Calu3 (cell line): ENCODE data around the gene DHFR2. TPM values are rescaled to one million over a fixed set of nuclear protein-coding genes. Genes with fewer than 3 reads are reported as not detected.
A peak's percentile ranks its signal among the peaks of the same experiment; 100 is the strongest.

Experiments
- BruUV-seq: library from RNA; stranded (reverse); fragments of 400-500 nt; replicated peaks from 2 replicates; lab custom pipeline; 2021; lab: Mats Ljungman, UMichigan
- CTCF ChIA-PET: fragments of 300-600 bp; sonication (Branson Sonifier 250); formaldehyde crosslinking; loops from one replicate; lab custom pipeline; 2022; ENCODE audit warnings: antibody characterized with exemption; lab: Charles Lee
- DNase-seq: peaks from one replicate; pipeline ENCODE4 v3.0.0; 2022
- H3K27ac Mint-ChIP-seq: one replicate; pipeline ENCODE4 v1.8.0; 2022; ENCODE audit warnings: mixed read lengths; ENCODE audit not compliant: unreplicated experiment
- H3K27me3 Mint-ChIP-seq: one replicate; pipeline ENCODE4 v1.8.0; 2022; ENCODE audit warnings: mixed read lengths; ENCODE audit not compliant: unreplicated experiment
- H3K36me3 Mint-ChIP-seq: one replicate; pipeline ENCODE4 v1.8.0; 2022; ENCODE audit warnings: mild to moderate bottlenecking, moderate library complexity, mixed read lengths; ENCODE audit not compliant: insufficient read depth, unreplicated experiment
- H3K4me1 Mint-ChIP-seq: one replicate; pipeline ENCODE4 v1.8.0; 2022; ENCODE audit warnings: mild to moderate bottlenecking, low read depth, mixed read lengths; ENCODE audit not compliant: unreplicated experiment
- H3K4me3 Mint-ChIP-seq: one replicate; pipeline ENCODE4 v1.8.0; 2022; ENCODE audit warnings: mild to moderate bottlenecking, low read depth, moderate library complexity, mixed read lengths; ENCODE audit not compliant: unreplicated experiment
- H3K9me3 Mint-ChIP-seq: one replicate; pipeline ENCODE4 v1.8.0; 2022; ENCODE audit warnings: low read depth, mixed read lengths; ENCODE audit not compliant: unreplicated experiment
- intact Hi-C: fragments of 100-400 bp; cut with micrococcal nuclease; formaldehyde crosslinking; loops from one replicate; pipeline ENCODE4 v1.10.0; 2022; ENCODE audit not compliant: unreplicated experiment
- total RNA-seq: library from RNA; stranded (reverse); gene quantifications from 2 replicates; pipeline ENCODE4 v1.2.3, GENCODE V29; 2022
- TF ChIP-seq, protein P1 (sequence below): fragments of 200-600 bp; IDR thresholded peaks from one replicate; pipeline ENCODE4 v1.8.0; 2022; ENCODE audit warnings: antibody characterized with exemption; ENCODE audit not compliant: unreplicated experiment

DHFR2 gene
- total RNA-seq, 1 experiment from 2014 or later, result 5.4 TPM

DNA sequence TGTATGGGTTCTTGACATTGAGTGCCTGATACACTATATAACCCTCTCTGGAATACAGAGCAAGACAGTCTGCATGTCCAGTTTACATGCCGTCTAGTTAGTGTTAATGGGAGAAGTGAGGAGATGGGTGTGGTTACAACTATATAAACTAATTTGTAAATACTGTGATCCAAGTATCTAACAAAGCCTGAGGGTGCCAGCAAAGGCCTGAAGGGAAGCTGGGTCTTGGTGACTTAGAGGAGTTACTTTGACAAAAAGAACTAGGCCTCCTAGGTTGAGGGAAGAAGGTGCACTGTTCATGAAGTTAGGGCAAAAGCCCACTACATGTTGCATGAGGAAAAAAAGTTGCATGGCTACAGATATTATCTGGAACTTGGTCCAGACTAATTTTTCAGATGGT is 2.4 kb upstream of the DHFR2 start:
- DNase-seq, result no peak
- Mint-ChIP-seq H3K36me3 (peaks cover 24% of the 10 kb centered on the region), H3K9me3 (peaks cover 4% of the 10 kb centered on the region), H3K27ac (no peak overlapping the region), H3K4me1 (peaks cover 17% of the 10 kb centered on the region), H3K4me3 (no peak overlapping the region), H3K27me3 (no peaks in the 10 kb centered on the region)
- intact Hi-C loops, result loop anchor here (2.0 kb wide), 1 partner anchor 222 kb away; no protein-coding TSS in a partner anchor
- CTCF ChIA-PET, result no interaction called here
- TF ChIP-seq, protein P1, sequence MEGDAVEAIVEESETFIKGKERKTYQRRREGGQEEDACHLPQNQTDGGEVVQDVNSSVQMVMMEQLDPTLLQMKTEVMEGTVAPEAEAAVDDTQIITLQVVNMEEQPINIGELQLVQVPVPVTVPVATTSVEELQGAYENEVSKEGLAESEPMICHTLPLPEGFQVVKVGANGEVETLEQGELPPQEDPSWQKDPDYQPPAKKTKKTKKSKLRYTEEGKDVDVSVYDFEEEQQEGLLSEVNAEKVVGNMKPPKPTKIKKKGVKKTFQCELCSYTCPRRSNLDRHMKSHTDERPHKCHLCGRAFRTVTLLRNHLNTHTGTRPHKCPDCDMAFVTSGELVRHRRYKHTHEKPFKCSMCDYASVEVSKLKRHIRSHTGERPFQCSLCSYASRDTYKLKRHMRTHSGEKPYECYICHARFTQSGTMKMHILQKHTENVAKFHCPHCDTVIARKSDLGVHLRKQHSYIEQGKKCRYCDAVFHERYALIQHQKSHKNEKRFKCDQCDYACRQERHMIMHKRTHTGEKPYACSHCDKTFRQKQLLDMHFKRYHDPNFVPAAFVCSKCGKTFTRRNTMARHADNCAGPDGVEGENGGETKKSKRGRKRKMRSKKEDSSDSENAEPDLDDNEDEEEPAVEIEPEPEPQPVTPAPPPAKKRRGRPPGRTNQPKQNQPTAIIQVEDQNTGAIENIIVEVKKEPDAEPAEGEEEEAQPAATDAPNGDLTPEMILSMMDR, result no peak
- BruUV-seq, result no TSS peak

DNA sequence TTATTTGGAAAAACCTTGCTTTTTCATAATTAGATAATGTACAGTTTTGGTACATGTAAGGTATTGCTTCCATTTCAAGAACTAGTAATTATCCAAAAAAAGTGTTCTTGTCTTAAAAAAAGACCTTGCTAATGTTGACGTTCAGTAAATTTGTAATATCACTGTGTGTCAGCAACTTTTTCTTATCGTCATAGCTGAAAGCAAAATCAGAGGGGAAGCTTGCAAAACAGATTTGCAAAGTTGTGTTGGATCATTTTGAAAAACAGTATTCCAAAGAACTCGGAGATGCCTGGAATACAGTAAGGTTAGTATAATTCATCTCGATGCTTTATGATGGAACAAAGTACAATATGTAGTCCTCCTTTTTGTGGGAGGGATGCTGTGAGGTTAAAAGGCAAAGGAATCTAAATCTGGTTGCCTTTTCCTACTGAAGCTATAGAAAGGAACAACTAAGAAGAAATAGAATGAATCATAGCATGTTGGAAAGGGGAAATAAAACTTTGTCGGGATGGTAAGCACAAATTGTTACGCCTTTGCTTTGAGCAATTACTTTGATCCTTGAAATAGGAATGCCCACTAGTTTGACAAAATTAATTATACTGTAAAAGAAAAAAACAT is 1.6 kb upstream of the DHFR2 start:
- peaks cover 4% of the 10 kb centered on the region for H3K9me3 Mint-ChIP-seq

DNA sequence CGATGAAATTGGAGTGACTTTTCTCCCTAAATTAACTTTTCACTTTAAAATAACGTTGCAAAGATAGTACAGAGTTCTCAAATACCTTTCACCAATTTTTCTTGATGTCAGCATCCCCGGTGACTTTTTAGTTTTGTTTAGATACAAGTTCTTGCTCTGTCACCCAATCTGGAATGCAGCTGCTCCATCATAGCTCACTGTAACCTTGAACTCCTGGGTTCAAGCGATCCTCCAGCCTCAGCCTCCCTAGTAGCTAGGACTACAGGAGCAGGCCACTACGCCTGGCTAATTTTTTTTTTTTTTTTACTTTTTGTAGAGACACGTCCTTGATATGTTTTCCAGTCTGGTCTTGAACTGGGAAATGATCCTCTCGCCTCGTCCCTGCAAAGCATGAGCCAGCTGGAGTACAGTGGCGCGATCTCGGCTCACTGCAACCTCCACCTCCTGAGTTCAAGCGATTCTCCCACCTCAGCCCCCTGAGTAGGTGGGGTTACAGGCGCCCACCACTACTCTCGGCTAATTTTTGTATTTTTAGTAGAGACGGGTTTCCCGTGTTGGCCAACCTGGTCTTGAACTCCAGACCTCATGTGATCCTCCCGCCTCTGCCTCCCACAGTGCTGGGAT is 892 bp upstream of the DHFR2 start:
- no TSS peak for BruUV-seq
- Mint-ChIP-seq H3K4me1 (peaks cover 17% of the 10 kb centered on the region), H3K27ac (peak overlapping the region; percentile 98), H3K36me3 (peaks cover 24% of the 10 kb centered on the region), H3K27me3 (no peaks in the 10 kb centered on the region), H3K4me3 (peak overlapping the region; percentile 94), H3K9me3 (peaks cover 4% of the 10 kb centered on the region)
- no peak for DNase-seq
- TF ChIP-seq, protein P1, result no peak
- intact Hi-C loops, result loop anchor here (2.0 to 5.0 kb wide), 2 partner anchors 36 to 221 kb away; partner anchors contain the start of gene STX19
- CTCF ChIA-PET, result interaction anchor here (1.3 kb wide), 1 partner anchor 57 kb away, joined by 3 read pairs; no protein-coding TSS in a partner anchor

More for the DNA sequence above, 1.6 kb upstream of the DHFR2 start:
- BruUV-seq, result no TSS peak
- peak overlapping the region; percentile 98 for H3K27ac Mint-ChIP-seq
- intact Hi-C loops, result loop anchor here (2.0 to 5.0 kb wide), 2 partner anchors 37 to 222 kb away; partner anchors contain the start of gene STX19
- no peak for DNase-seq
- TF ChIP-seq, protein P1, result no peak
- peaks cover 24% of the 10 kb centered on the region for H3K36me3 Mint-ChIP-seq
- CTCF ChIA-PET, result no interaction called here
- peak overlapping the region; percentile 94 for H3K4me3 Mint-ChIP-seq
- peaks cover 17% of the 10 kb centered on the region for H3K4me1 Mint-ChIP-seq
- no peaks in the 10 kb centered on the region for H3K27me3 Mint-ChIP-seq

DNA sequence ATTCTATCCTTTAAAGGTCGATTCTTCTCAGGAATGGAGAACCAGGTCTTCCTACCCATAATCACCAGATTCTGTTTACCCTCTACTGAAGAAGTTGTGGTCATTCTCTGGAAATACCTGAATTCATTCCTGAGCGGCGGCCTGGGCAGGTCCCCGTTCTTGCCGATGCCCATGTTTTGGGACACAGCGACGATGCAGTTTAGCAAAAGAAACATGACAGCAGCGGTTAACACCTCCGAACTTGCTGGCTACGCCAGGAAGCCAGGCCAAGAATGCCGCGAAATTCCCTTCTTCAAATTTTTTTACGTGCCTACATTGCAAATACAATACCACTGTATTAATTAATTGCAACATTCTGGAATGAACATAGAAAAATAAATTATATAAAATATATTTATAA is 1.4 kb downstream of the DHFR2 start:
- Mint-ChIP-seq H3K27me3 (no peaks in the 10 kb centered on the region), H3K27ac (no peak overlapping the region), H3K36me3 (peaks cover 24% of the 10 kb centered on the region), H3K4me3 (no peak overlapping the region), H3K4me1 (peaks cover 8% of the 10 kb centered on the region), H3K9me3 (no peaks in the 10 kb centered on the region)
- intact Hi-C loops, result loop anchor here (5.0 kb wide), 1 partner anchor 34 kb away; the partner anchor contains the start of gene STX19
- no TSS peak for BruUV-seq
- DNase-seq, result no peak
- TF ChIP-seq, protein P1, result no peak
- CTCF ChIA-PET, result interaction anchor here (0.7 to 0.9 kb wide), 2 partner anchors 33 to 57 kb away, joined by 3 read pairs; partner anchors contain the start of gene STX19
